ENCODE results near the gene THBS3.

- TF ChIP-seq CTCF (optimal IDR thresholded peaks at IDR 0.05 in 1 of 3, IDR thresholded peaks at IDR 0.05 in 1 of 3, conservative IDR thresholded peaks at IDR 0.05 in 1 of 3; ENCODE audit: extremely low read depth in 1 of 3, insufficient read depth in 2 of 3, low read length in 3 of 3) = no peak
- TF ChIP-seq EZH2 (IDR thresholded peaks at IDR 0.05; ENCODE audit: low read length) = no peak
These were observed 20.2 kb downstream of the THBS3 start for GRCh38 chr1:155187456-155187891.
